ENCODE results near the gene RPP21.
"Not testable (repeated sequence)": the region's sequence is repeated elsewhere in the genome, so short reads cannot be mapped to it uniquely, and the experiment has no call there.

RPP21 gene

DNA sequence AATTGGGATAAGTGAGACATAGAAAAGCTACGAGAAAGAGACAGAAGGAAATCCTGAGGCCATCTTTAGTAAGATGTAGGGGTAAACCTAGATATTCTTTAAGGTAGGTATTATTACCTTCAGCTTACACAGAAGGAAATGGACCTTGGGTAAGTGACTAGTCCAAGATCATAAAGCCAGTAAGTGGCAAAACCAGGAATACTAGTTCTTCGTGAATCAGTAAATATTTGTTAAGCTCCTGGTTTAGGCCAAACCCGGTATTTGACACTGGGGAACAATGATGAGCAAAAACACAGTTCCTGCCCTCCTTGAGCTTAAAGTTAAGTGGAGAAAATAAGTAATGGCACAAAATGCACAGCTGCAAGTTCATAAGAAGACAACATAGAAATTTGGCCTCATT is 13.0 kb upstream of the RPP21 start:
- ATAC-seq, result no peak

DNA sequence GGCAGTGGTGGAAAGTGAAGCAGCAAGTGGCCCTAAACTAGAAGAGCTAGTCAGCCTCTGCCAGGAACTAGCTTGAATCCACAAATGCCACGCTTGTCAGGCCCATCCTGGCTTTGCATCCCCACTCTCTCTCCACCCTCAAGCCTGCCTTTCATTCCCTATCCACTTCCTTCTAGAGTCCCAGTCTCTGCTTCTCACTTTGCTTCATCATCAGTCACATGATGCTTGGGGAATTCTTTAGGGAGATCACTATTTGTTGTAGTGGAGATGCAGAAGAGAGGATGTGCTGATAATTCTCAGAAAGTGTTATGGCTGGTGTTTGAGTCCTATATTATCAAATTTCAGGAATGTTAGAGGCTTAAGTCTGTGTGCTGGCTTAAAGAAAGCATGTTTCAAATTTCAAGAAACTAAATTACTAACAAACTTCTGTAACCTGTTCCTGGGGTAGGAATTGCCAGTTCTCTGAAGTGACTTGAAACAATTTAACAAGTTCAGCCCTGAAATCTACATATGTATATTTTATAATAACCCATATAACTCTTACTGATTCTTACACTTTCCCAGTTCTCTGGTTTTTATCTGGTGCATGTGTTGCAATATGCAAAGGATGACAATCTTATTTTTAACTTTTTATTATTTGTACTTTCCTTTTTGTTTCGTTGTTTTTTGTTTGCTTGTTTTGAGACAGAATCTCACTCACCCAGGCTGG is 10.7 kb upstream of the RPP21 start:
- no peak for ATAC-seq

DNA sequence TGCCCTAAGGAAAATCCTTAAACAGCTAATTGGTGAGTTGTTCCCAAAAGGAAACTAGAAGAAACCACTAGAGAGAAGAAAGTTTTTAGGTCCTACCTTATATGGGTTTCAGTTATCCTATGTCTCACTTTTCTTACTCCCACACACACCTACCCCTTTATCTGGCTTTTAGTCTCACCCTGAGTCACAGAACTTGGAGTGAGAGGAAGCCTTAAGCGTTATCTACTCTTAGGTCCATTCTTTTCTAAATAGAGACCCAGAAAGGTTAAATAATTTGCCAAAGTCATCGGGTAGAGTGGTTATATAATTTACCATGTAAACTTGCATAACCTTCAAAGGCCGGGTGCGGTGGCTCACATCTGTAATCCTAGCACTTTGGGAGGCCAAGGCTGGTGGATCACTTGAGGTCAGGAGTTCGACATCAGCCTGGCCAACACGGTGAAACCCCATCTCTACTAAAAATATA is 4.3 kb upstream of the RPP21 start:
- ATAC-seq, result no peak

DNA sequence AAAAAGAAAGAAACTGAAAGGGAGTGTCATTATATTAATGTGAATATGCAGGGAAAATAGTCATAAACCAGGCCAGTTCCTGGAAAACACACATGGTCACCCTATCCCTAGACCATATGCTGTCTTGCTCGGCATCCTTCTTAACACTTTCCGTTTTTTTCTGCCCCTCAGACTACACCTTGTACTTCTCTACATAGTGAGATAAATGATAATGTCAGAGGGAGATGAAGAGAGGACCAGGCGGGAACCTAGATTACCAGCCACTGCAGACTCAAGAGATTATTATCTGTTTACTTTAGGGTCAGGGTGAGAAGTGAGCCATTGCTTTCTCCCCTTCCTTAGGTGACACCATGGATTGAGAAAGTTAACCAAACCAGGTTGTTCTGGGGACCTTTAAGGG is 3.7 kb upstream of the RPP21 start:
- ATAC-seq, result no peak

DNA sequence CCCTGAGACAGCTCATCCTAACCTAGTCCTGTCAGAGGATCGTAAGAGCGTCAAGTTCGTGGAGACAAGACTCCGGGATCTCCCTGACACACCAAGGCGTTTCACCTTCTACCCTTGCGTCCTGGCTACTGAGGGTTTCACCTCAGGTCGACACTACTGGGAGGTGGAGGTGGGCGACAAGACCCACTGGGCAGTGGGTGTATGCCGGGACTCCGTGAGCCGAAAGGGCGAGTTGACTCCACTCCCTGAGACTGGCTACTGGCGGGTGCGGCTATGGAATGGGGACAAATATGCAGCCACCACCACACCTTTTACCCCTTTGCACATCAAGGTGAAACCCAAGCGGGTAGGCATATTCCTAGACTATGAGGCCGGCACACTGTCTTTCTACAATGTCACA is 3.2 kb upstream of the RPP21 start:
- no peak for ATAC-seq

DNA sequence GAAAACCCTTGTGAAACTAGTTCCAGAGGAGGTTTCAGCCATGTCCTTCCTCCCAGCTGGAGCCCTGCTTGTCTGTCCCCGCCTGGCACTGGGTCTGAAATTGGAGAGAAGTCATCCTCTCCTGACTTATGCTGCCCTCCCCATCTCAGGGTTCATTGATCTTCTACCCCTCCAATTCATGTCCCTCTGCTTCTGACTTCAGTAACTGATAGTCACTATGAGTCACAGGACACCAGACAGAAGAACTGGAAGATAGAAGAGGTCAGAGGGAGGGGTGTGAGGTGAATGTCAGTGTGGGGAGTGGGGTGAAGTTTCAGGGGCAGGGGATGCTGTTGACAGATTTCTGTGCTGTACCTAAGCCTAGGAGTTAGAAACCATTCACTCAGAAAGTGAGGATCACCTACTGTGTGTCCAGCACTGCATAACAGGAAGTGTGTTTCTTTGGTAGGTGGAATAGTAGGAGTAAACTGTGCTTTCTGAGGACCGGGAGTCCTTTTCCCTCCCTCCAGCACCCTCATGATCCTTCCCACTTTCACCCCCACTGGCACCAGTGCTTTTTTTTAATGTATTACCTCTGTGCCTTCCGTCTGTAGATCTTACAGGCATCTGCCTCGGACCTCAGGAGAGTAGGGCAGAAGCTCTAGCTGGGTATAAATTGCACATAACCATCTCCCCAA is 627 bp upstream of the RPP21 start:
- ATAC-seq, result no peak

DNA sequence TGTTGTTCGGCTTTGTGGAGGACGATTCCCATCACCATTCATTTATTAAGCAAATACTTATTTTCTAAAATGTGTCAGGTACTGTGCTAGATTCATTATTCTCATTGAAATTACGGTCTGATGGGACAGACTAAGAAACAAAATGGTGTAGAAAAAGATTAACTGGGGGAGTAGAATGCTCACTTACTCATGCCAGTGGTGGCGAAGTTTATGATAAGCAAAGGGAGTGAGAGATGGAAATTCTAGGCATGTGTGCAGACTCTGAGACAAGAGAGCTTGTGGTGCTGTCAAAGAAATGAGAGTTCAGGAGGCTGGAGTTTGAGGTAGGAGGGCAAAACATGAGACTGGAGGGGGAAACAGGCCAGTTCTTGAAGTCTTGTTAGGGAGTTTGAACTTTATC is 896 bp downstream of the RPP21 start:
- no peak for ATAC-seq

DNA sequence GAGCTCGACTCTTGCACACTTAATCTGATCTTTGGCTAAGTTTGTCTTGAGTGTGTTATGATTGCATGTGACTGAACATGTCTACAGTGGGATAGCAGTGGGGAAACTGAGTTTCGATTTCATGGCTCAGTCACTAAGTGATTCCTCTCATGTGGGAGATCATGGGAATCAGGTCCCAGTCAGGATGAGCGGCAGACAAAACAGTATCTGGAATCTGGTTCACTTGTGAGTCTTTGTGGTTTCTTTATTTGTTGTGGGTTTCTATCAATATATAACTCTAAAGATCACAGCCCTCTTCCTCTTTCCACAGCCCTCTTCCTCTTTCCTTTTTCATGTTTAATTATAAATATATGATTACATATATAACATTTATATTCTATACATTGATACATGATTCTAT is 4.0 kb downstream of the RPP21 start:
- ATAC-seq, result no peak

DNA sequence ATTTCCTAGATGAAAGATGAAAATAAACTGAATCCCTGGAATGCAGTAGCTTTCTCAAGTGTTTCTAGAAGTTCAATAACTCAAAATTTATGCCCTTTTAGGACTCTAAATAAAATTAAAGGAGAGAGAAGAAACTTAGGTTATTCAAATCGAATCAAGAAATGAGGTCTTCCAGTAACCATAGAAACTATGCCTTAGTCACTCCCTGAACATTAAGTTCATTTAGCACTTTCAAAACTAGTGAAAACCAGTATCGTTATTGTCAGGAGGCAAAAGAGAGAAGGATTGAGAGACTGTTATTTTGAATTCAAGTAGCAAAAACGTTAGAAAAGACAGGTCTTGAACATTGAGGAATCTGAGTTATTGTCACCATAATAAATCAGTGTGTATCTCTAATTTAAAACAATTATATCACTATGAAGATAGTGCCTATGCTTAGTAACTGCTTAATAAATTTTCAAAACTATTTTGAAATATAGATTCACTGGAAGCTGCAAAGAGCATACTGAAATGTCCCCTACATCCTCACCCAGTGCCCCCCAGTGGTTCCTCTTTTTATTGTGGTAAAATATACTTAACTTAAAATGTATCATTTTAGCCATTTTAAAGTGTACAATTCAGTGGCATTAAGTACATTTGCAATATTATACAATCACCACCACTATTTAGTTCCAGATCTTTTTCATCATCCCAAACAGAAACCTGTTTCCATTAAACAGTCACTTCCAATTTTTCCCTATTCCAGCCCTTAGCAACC is 4.6 kb downstream of the RPP21 start:
- ATAC-seq, result no peak

DNA sequence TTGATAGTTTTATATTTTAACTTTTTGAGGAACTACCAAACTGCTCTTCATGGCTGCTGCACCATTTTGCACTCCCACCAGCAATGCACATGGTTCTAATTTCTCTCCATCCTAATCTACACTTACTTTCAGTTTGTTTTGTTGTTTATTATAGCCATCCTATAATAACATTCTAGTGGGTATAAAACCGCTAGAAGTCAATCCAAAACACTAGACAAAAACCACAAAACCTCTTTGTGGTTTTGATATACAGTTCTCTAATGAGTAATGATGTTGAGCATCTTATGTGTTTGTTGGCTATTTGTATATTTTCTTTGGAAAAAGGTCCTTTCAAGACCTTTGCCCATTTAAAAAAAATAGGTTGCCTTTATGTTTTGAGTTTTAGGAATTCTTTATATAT is 5.6 kb downstream of the RPP21 start:
- ATAC-seq, result no peak

DNA sequence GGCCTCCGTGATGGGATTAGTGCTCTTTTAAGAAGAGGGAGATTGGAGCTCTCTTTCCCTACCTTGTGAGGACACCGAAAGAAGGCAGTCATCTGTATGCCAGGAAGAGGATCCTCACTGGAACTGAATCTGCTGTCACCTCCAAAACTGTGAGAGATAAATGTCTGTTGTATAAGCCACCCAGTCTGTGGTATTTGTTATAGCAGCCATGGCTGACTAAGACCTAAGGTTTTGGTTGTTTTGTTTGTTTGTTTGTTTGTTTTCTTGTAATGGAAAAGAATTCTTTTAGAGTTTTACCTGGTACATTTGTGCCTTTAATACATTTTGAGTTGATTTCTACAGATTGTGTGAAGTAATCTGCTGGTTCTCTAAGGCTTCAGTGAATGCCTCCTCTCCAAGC is 7.6 kb downstream of the RPP21 start:
- ATAC-seq, result no peak

DNA sequence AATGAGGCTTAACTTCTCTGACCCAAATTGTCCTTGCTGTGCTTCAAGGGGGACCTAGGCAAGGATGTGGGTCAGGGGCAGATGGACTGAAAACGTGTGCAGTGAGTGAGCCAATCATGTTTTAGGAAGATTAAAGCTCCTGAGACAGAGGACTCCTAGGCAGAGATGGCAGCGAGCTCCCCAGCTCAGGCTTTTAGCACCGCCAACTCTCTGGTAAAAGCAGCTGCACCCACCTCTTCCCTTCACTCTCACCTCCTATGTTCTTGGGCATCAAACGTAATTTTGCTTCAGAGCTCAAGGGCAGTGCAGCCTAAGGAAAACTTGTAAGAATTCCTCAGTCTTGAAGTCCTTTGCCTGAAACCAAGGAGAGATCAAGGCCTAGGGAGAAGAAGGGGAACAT is 10.3 kb downstream of the RPP21 start:
- ATAC-seq, result no peak

DNA sequence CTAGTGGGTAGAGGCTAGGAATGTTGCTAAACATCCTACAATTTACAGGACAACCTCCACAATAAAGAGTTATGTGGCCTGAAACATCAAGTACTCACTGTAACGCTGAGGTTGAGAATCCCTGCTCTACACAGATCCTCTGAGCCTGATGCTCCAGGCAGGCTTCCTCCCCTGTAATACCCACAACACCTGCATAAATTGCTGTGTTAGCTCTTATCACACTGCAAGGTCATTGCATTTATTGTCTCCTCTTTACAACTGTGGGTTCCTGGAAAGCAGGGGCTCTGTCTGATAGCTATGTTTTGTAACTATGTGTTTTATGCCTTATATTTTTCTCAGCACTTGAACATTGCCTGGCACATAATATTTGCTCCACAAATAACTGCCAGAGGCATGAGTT is 11.6 kb downstream of the RPP21 start:
- no peak for ATAC-seq

DNA sequence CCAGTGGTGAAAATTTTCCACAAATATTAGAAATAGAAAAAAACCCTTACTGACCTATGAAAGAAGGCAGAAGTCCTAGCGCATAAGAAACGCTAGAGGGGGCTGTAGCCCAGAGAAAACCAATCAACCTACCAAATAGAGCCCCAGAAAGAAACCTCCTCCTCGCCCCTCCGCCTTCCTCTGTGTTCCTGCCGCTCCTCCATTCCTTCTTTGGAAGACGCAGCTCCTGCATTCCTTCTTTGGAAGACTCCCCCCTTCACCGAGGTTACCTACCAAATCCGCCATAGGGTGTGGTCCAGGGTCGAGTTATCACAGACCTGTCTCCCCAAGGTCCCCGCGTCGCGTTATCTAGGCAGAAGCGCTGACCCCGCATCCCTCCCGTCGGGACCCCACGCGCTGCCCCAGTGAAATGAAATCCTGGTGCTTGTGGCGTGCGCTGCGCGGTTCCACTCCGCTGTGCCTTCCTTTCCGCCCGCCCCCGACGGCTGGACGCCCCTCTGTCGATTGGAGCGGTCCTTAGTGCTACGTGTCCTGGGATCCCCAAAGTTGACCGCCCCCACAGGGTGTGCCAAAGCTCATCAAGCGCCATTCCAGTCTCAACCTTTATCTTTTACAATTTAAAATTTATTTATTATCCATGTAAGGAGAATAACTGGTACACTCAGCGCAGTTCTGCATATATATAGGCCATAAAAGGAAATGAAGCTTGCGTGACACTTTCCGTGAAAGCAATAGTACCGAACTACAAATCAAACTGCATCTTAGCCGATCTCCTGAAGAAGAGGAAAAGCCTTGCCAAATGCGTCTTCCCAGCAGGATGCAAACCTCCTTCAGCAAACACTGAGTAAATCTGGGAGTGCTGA is 13.0 kb downstream of the RPP21 start:
- ATAC-seq, result peak; percentile 69 to 75

DNA sequence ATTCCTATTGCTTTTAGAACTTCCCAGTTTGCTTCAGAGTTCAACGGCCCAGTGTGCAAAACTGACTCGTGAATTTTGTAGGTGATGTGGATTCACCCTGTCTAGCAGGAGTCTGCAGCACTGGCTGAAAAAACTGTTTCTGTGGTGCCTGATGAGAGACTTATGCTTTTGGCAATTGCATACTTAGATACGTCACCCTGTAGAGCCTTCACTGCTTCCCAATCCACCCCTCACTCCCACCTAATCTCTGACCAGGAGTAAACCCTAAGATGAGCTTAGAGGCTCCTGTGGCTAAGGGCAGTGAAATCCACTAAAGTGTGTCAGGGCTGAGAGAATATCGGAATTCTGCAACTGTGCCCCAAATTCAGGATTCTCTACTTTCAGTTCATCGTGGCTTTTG is 14.3 kb downstream of the RPP21 start:
- ATAC-seq, result no peak

DNA sequence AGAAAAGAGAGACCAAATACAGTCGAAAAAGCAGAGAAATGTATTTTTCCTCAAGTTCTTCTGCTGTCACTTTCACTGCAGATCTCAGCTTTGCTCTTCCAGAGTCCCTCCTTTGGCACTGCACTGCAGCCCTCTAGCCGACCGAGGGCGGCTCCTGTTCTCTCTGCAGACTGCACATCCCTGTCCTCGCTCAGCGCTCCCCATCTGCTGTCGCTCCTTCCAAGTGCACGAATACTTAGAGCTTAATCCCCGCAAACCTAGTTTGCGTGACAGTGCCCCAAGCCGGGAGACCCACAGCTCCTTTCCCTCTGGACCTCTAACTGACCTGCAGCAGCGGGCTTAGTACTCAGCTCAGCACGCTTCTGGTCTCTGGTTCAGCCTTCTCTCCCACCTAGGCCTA is 15.2 kb downstream of the RPP21 start:
- ATAC-seq, result no peak

DNA sequence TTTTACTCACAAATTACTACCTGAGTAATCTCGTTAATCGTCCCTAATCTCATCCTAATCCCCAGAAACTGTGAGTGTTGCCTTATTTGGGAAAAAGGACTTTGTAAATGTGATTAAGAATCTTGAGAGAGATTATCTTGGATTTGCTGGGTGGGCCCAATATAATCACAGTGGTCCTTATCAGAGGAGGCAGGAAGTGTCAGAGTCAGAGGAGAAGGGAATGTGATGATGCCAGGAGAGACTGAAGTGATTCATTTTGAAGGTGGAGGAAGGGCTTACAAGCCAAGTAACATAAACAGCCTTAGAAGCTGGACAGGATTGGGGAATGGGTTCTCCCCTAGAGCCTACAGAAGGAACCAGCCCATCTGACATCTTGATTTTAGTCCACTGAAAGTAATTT is 16.7 kb downstream of the RPP21 start:
- ATAC-seq, result no peak

DNA sequence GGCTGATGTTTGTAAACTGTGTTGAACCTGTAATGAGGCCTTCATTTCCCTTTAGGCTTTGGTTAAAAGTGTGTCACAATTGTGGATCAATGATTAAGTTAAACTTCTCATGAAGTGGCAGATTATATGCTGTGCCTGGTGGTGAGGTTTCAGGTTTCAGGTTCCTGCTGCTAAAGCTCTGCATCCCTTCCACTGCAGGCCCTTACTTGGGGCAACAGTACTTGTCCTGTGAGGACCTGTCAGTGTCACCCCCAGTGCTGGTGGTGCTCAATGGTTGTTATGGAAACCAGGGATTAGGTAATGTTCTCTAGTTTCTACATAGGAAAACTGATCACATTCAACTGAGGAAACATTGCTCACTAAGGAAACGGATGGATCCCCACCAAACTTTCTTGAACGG is 18.5 kb downstream of the RPP21 start:
- ATAC-seq, result no peak

DNA sequence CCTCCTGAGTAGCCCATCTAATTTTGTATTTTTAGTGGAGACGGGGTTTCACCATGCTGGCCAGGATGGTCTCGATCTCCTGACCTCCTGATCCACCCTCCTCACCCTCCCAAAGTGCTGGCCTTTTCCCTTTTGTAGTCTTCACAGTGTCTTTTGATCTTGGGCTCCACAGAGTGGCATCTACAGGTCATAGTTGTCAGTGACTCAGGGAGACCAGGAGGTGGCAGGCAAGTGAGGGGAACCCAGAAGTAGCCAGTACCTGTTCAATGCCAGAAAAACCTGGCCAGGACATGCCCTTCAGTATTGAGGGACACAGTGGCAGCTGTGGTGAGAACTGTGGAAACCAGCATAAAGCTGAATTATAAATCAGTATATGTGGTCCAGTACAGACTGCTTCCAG is 19.6 kb downstream of the RPP21 start:
- ATAC-seq, result peak in 1 of 2 donors; percentile 17

DNA sequence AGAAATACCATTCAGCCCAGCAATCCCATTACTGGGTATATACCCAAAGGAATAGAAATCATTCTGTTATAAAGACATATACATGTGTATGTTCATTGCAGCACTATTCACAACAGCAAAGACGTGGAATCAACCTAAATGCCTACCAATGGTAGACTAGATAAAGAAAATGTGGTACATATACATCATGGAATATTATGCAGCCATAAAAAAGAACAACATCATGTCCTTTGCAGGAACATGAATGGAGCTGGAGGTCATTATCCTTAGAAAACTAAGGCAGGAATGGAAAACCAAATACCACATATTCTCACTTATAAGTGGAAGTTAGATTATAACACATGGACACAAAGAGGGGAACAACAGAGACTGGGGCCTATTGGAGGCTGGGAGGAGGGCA is 24.3 kb downstream of the RPP21 start:
- ATAC-seq, result not testable (repeated sequence)

DNA sequence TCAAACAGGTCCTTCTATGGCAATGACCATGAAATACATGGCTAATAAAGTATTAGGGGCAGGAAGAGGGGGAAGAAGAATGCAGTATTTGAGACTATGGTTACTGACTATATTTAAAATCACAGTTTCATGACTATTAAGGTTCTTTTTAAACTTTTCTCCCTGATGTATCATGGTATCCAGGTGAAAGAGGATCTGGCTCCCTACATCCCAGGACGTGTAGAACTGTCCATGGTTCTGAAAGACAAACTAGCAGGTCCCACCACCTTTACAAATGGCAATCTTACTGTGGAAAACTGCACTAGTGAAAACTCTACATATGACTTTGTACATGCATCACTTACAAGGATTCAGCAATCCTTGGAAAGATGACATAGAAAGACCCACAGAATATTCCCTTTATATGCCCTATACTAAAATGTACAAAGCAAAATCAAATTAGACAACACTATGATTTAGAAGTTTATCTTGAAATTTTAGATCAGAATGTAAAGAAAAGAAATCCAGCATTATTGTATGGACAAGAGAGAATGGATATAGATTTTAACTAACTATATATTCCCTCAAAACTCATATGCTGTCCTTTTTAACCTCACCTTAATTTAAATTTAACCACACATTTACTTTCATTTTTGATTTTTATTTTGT is 33.5 kb downstream of the RPP21 start:
- ATAC-seq, result no peak

DNA sequence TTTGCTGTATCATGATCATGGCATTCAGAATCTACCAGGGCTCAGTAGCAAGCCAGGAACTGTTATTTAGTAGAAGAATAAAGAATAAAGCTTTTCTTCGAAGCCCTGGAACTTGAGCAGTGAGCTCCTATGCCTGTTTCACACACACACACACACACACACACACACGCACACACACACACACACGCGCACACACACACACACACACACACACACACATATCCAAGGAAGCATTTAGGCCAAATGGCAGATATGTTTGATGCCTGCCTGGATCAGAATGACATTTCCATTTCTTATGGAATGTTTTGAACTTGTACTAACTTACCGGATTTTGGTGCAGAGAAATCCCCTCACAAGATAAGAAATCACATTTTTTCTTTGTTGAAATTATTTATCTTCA is 35.5 kb downstream of the RPP21 start:
- no peak for ATAC-seq
